ENCODE measurements around the gene MAU2.

Gene MAU2

GRCh38 chr19:19342086-19343015 is 21.7 kb downstream of the MAU2 start:
- TF ChIP-seq CTCF (IDR thresholded peaks at IDR 0.05; ENCODE audit: low read depth, low read length, missing control alignments) = peak; percentile 92
- peak; percentile 16 for DNase-seq (ENCODE audit: low read depth)
- in situ Hi-C loops (cut with HindIII; ENCODE audit: low sequenced_read_pairs) = no loop called here
- no peak overlapping the region for H3K4me3 ChIP-seq (ENCODE audit: low read depth, low read length)

- no peak for TF ChIP-seq CTCF (IDR thresholded peaks at IDR 0.05; ENCODE audit: low read depth, low read length, missing control alignments)
- no peak overlapping the region for H3K4me3 ChIP-seq (ENCODE audit: low read depth, low read length)
- in situ Hi-C loops (cut with HindIII; ENCODE audit: low sequenced_read_pairs) = no loop called here
- no peak for DNase-seq (ENCODE audit: low read depth)
Observed at GRCh38 chr19:19343016-19343362, 22.4 kb downstream of the MAU2 start.

GRCh38 chr19:19343762-19344161 is 23.1 kb downstream of the MAU2 start:
- H3K4me3 ChIP-seq (ENCODE audit: low read depth, low read length) = no peak overlapping the region
- TF ChIP-seq CTCF (IDR thresholded peaks at IDR 0.05; ENCODE audit: low read depth, low read length, missing control alignments) = no peak
- in situ Hi-C loops (cut with HindIII; ENCODE audit: low sequenced_read_pairs) = no loop called here
- no peak for DNase-seq (ENCODE audit: low read depth)

- in situ Hi-C loops (cut with HindIII; ENCODE audit: low sequenced_read_pairs) = no loop called here
- no peak overlapping the region for H3K4me3 ChIP-seq (ENCODE audit: low read depth, low read length)
Observed at GRCh38 chr19:19345232-19345631, 24.6 kb downstream of the MAU2 start.

GRCh38 chr19:19345970-19346369 is 25.3 kb downstream of the MAU2 start:
- no peak for DNase-seq (ENCODE audit: low read depth)
- in situ Hi-C loops (cut with HindIII; ENCODE audit: low sequenced_read_pairs) = no loop called here
- no peak overlapping the region for H3K4me3 ChIP-seq (ENCODE audit: low read depth, low read length)
- TF ChIP-seq CTCF (IDR thresholded peaks at IDR 0.05; ENCODE audit: low read depth, low read length, missing control alignments) = no peak

More at GRCh38 chr19:19345232-19345631, 24.6 kb downstream of the MAU2 start:
- no peak for TF ChIP-seq CTCF (IDR thresholded peaks at IDR 0.05; ENCODE audit: low read depth, low read length, missing control alignments)
- no peak for DNase-seq (ENCODE audit: low read depth)

- H3K4me3 ChIP-seq (ENCODE audit: low read depth, low read length) = no peak overlapping the region
- TF ChIP-seq CTCF (IDR thresholded peaks at IDR 0.05; ENCODE audit: low read depth, low read length, missing control alignments) = no peak
- in situ Hi-C loops (cut with HindIII; ENCODE audit: low sequenced_read_pairs) = no loop called here
- DNase-seq (ENCODE audit: low read depth) = no peak
Observed at GRCh38 chr19:19347401-19348110, 26.9 kb downstream of the MAU2 start.
